Activated CD4-positive, alpha-beta T cell treated with anti-CD3 and anti-CD28 coated beads, Interleukin-2, amount 50 U/mL, for 4 hours (primary cell): ENCODE measurements around the gene DCAF10.
"Not testable (repeated sequence)": the region's sequence is repeated elsewhere in the genome, so short reads cannot be mapped to it uniquely, and the experiment has no call there.

Experiments
- DNase-seq, 2 experiments: peaks; one replicate each; pipeline ENCODE4 v3.0.0-alpha.2; 2020

Gene DCAF10

DNA sequence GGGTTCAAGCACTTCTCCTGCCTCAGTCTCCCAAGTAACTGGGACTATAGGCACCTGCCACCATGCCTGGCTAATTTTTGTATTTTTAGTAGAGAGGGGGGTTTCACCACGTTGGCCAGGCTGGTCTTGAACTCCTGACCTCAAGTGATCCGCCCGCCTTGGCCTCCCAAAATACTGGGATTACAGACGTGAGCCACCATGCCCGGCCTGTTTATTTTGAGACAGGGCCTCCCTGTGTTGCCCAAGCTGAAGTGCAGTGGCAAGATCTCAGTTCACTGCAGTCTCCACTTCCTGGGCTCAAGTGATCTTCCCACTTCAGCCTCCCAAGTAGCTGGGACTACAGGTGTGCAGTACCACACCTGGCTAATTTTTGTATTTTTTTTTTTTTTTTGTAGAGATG lies 109.2 kb downstream of the DCAF10 start:
- not testable (repeated sequence) for DNase-seq

DNA sequence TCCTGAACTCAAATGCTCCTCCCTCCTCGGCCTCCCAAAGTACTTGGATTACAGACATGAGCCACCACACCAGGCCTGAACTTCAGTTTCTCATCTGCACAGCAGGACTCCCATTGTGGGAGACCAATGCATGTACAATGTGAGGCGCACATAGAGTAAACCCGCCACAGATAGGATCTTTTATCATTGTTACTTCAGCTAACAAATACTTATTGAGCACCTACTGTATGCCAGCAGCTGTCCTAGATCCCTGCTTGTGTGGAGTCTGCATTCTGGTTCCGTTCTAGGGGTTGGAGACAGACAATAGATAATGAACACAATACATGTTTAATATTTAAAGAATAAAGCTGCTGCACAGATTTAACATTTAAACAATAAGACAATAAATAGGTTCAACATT lies 109.7 kb downstream of the DCAF10 start:
- no peak for DNase-seq

DNA sequence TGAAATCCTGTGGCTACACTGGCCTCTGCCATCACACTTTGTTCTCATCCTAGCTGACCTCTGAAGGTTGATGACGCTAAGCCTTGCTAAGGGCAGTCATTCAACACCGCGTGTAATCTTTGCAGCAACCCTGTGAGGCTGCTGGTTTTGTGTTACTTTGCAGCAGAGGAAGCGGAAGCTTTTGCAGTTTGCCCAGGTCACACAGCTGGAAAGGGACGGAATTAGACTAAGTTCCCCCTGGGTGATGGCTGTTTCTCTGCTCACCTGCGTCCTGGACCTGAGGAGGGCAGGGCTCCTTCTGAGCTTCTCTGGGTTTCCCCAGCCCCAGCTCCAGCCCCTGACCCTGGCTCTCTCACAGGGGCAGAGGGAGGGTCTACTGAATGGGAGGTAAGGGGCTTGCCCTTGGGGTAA lies 110.7 kb downstream of the DCAF10 start:
- no peak for DNase-seq

DNA sequence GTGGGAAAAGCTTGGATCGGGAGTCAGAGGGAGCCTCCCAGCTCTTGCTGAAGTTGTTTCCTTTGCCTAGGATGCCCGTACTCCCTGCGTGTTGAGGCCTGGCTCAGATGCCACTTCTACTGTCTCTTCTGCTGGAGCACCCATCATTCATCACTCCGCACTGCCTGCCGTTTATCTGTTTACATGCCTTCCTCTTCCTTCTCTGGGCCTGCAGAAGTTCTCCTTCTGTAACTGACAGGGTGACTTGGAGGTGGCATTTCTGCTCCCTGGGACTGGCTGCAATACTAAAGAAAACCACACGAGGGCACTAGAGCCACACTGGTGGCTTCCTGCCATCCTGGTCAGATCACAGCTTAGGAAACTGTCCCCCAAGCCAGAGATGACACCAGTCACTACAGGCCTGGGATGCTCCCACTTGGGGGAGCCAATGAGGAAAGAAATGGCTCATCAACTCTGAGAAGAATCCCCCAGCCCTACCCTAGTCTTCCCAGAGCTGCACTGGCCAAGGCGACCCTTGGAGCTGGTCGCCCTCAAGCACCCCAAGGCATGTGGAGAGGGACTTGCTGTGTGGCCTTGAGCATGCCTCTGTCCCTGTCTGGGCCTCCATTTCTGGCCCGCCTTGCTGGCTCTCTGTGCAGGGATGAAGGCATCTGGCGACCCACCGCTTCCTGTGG lies 113.0 kb downstream of the DCAF10 start:
- DNase-seq, result peak; percentile 73 to 79

DNA sequence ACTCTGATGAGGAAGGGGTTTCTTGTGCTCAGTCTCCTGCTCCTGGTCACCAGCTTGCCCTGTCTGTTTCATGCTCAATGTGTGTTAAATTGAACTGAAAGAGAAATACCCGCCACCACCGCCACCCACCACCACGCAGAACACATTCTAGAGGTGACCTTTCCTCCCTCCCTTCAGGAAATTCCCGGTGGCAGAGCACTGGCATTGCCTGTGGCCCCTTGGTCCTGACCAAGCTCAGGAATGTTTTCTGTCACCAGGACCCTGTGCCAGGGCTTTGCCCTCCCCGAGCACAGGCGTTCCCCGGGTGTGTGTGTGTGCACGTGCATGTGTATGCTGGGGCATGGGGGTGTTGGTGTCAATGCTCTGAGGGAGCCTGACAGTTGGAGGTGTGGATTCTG lies 113.6 kb downstream of the DCAF10 start:
- no peak for DNase-seq

DNA sequence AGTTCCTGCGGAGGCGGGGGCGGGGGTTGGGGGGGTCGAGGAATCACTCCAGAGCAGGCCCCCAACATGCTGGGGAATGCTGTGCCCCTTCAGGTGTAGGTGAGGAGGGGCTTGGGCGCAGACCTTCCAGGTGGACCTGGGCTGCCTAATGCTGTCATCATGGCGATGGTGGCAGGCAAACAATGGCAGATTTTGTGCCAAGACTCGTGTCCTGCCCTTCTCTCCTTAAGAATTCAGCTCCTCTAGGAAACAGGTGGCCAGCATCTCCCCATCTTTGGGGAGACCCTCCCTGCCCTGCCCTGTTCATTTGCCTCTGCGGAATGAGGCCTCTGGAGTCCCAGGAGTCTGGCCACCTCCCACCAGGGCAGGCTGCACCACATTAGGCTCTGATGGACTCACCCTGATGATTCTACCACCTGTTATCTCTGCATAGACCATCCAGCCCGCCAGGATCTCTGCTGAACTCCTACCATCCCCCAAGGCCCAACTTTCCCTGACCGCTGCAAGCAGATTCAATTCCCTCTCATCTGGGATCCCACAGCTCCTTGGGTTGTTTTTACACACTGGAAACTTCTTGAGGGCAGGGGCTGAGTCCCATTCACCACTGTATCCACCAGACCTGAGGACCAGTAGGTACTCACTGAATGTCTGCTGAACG lies 114.2 kb downstream of the DCAF10 start:
- DNase-seq, result no peak

DNA sequence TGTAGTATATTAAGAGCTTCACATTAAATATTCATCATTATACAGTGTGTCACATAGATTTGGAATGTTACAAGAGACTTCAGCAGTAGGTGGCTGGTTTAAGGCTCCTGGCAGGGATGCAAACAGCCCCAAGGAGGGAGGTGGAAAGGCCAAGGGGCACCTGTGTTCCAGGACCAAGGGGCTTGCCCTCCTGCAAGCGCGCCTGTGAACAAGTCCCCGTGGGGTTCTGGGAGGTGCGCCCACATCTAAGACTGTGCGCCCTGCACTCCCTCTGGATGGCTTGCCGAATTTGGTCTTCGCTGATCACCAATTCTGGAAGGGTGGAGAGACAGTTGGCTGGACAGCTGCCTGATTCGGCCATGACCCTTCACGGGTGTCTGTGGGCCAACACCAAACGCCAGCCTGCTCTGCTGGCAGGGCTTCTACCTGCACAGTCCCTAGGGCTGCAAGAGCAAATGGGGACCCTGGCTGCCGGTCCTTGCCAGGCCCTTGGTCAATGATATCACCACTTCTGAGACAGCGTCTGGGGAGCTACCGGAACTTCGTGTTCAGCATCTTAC lies 115.4 kb downstream of the DCAF10 start:
- no peak for DNase-seq

DNA sequence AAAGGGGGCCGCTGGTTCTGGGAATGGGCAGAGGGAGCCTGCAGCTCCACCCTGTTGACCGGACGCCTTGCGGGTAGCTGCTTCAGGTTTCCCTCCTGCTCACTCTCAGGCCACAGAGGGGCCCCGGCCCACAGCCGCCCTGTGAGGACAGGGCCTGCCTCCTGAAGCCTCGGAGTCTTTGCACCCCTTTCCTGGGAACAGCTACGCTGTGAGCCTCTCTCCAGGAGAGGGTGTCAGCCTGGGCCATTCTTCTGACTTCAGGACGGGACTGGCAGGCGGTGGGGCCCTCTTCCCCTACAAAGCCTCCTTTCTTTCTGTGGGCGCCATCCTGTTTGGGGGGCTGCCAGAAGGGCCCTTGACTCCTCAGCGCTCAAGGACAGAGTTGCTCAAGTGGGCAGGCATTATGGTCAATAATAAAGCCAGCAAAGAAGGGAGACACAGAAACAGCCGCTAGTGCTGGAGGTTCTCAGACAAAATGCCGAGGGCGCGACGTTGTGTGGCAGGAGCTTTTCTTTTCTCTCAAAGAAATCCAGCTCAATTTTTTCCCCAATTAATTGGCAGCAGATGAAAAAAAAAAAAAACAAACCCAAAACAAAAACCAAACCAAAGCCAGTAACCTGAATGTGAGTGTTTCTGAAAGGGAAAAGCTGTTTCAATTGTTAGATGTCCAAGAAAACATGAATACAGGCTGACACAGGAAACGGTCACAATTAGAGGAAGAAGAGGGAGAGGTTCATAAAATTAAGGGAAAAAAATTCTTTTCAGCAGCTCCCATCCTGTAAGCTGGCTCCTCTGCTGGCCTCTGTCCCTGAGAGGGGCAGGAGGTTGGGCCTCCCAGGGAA lies 116.1 kb downstream of the DCAF10 start:
- no peak for DNase-seq
